Endothelial cell of umbilical vein (primary cell): ENCODE data around the gene DSG1. TPM values are rescaled to one million over a fixed set of nuclear protein-coding genes. Genes with fewer than 3 reads are reported as not detected.

Experiments
- BruUV-seq: library from RNA; stranded (reverse); fragments of 400-500 nt; replicated peaks from 2 replicates; lab custom pipeline; 2021; lab: Mats Ljungman, UMichigan
- CTCF ChIA-PET: fragments of 300-600, 350-600 bp; sonication (Branson Sonifier 250); formaldehyde crosslinking; loops from one replicate; lab custom pipeline; 2021; ENCODE audit warnings: antibody characterized with exemption, inconsistent platforms; lab: Charles Lee
- POLR2A ChIA-PET: fragments of 300-600, 350-600 bp; sonication (Branson Sonifier 250); formaldehyde crosslinking; loops from one replicate; lab custom pipeline; 2021; ENCODE audit warnings: antibody characterized with exemption, inconsistent platforms; lab: Charles Lee
- DNase-seq: peaks from one replicate; pipeline ENCODE4 v3.0.0-alpha.2; 2011; ENCODE audit warnings: low read depth, low spot score
- FAIRE-seq: peaks from 2 replicates; lab custom pipeline; 2011; peaks lifted over from hg19 to GRCh38; lab: Jason Lieb, UNC
- H2AFZ ChIP-seq: 2 replicates; pipeline ENCODE4 v1.6.0; 2012; ENCODE audit warnings: low read depth, low read length, control low read depth, inconsistent platforms
- H3K27ac ChIP-seq: 2 replicates; pipeline ENCODE4 v1.5.1; 2011; ENCODE audit warnings: low read depth, mild to moderate bottlenecking, control low read depth, low read length, moderate library complexity; ENCODE audit not compliant: insufficient read depth
- H3K27me3 ChIP-seq, 2 experiments: 2 replicates each; pipeline versions ENCODE4 v1.6.0 to v1.6.1; 2011; ENCODE audit warnings: low read length in 2 of 2, mixed read lengths in 1 of 2; ENCODE audit not compliant: control insufficient read depth in 2 of 2, insufficient read depth in 2 of 2
- H3K36me3 ChIP-seq, 2 experiments: 2 replicates in 1 of 2; 3 replicates in 1 of 2; pipeline ENCODE4 v1.5.1; 2011; ENCODE audit warnings: low read length in 2 of 2, mild to moderate bottlenecking in 1 of 2, moderate library complexity in 1 of 2; ENCODE audit not compliant: control insufficient read depth in 2 of 2, insufficient read depth in 2 of 2; ENCODE audit errors: extremely low read depth in 1 of 2
- H3K4me1 ChIP-seq: 3 replicates; pipeline ENCODE4 v1.5.1; 2011; ENCODE audit warnings: mild to moderate bottlenecking, low read length; ENCODE audit not compliant: control insufficient read depth, insufficient read depth; ENCODE audit errors: extremely low read depth
- H3K4me2 ChIP-seq: 2 replicates; pipeline ENCODE4 v1.6.1; 2011; ENCODE audit warnings: low read length, control low read depth, mixed read lengths; ENCODE audit not compliant: insufficient read depth
- H3K4me3 ChIP-seq, 3 experiments: fragments of 200-600 bp in 1 of 3; sonication (generic), shearing (Covaris generic) in 1 of 3; replicated peaks in 1 of 3; 2 replicates each; pipeline ENCODE4 v1.5.1; 2011 to 2016; ENCODE audit warnings: control low read depth in 3 of 3, low read length in 3 of 3, mild to moderate bottlenecking in 2 of 3, inconsistent platforms in 1 of 3, low read depth in 1 of 3, moderate library complexity in 1 of 3; ENCODE audit not compliant: insufficient read depth in 1 of 3
- H3K79me2 ChIP-seq: 2 replicates; pipeline ENCODE4 v1.6.0; 2012; ENCODE audit warnings: low read length, inconsistent platforms; ENCODE audit not compliant: control insufficient read depth, insufficient read depth
- H3K9ac ChIP-seq: replicated peaks from 2 replicates; pipeline ENCODE3; 2011; ENCODE audit warnings: low read length, control low read depth; ENCODE audit not compliant: insufficient read depth; ENCODE audit errors: extremely low read depth
- H3K9me1 ChIP-seq: replicated peaks from 3 replicates; pipeline ENCODE4 v1.6.0; 2011; ENCODE audit warnings: mild to moderate bottlenecking, low read length; ENCODE audit not compliant: control insufficient read depth, insufficient read depth; ENCODE audit errors: extremely low read depth
- H3K9me3 ChIP-seq: replicated peaks from 2 replicates; pipeline ENCODE4 v1.5.1; 2012; ENCODE audit warnings: low read length, inconsistent platforms; ENCODE audit not compliant: control insufficient read depth, insufficient read depth
- H4K20me1 ChIP-seq: replicated peaks from 2 replicates; pipeline ENCODE3; 2011; ENCODE audit warnings: mild to moderate bottlenecking, low read length; ENCODE audit not compliant: control insufficient read depth, insufficient read depth; ENCODE audit errors: extremely low read depth
- EZH2 ChIP-seq: IDR thresholded peaks from 2 replicates; pipeline ENCODE4 v1.6.1; 2012; ENCODE audit warnings: borderline replicate concordance, low read depth, mild to moderate bottlenecking, moderate library complexity, low read length, inconsistent platforms; ENCODE audit not compliant: severe bottlenecking
- FOS ChIP-seq: IDR thresholded peaks from 2 replicates; pipeline ENCODE4 v1.6.1; 2011; ENCODE audit warnings: mild to moderate bottlenecking, low read length, moderate library complexity, borderline replicate concordance; ENCODE audit not compliant: insufficient read depth
- GATA2 ChIP-seq: IDR thresholded peaks from 2 replicates; pipeline ENCODE4 v1.7.0; 2011; ENCODE audit warnings: low read depth, mild to moderate bottlenecking, moderate library complexity, mixed read lengths, low read length; ENCODE audit not compliant: insufficient read length, insufficient read depth
- JUN ChIP-seq: IDR thresholded peaks from 2 replicates; pipeline ENCODE4 v1.6.1; 2011; ENCODE audit warnings: borderline replicate concordance, low read depth; ENCODE audit not compliant: insufficient read length, insufficient read depth
- MYC ChIP-seq: IDR thresholded peaks from one replicate; pipeline ENCODE4 v1.6.1; 2011; ENCODE audit warnings: mild to moderate bottlenecking, low read depth, low read length
- POLR2A ChIP-seq: IDR thresholded peaks from 2 replicates; pipeline ENCODE4 v1.6.1; 2012; ENCODE audit warnings: low read depth, mild to moderate bottlenecking, control low read depth, low read length
- POLR2AphosphoS5 ChIP-seq: IDR thresholded peaks from 2 replicates; pipeline ENCODE4 v1.6.1; 2012; ENCODE audit warnings: low read depth, mild to moderate bottlenecking, control low read depth, low read length, moderate library complexity; ENCODE audit not compliant: insufficient read depth
- dilution Hi-C: fragments of 300-500 bp; cut with MboI; formaldehyde crosslinking; loops from one replicate; pipeline ENCODE4 v1.15.0; 2019; ENCODE audit warnings: low sequenced_read_pairs; ENCODE audit not compliant: extremely low pct_ligation_motif_present
- intact Hi-C: fragments of 100-400 bp; cut with micrococcal nuclease; formaldehyde crosslinking; loops from one replicate; pipeline ENCODE4 v1.10.0; 2022
- polyA plus RNA-seq, 4 experiments: library from polyadenylated mRNA; depleted of rRNA in 3 of 4; stranded (reverse) in 3 of 4; unstranded in 1 of 4; fragments of >200 nt; gene quantifications; 2 replicates each; pipeline versions ENCODE4 v1.2.1 to v1.2.3, GENCODE V29; 2011 to 2012; ENCODE audit warnings: missing spikeins in 1 of 4
- total RNA-seq: library from RNA; stranded (reverse); gene quantifications from 2 replicates; pipeline ENCODE4 v1.2.3, GENCODE V29; 2021
- TF ChIP-seq, protein P1 (sequence below), 2 donors: IDR thresholded peaks; 1 replicate in 1 of 2; 2 replicates in 1 of 2; pipeline ENCODE4 v1.5.1; 2011; ENCODE audit warnings: low read length in 2 of 2, mild to moderate bottlenecking in 2 of 2, moderate library complexity in 2 of 2, control low read depth in 1 of 2, inconsistent platforms in 1 of 2, low read depth in 1 of 2; ENCODE audit not compliant: insufficient read depth in 1 of 2; ENCODE audit errors: extremely low read depth in 1 of 2
- TF ChIP-seq, protein P2 (sequence below): IDR thresholded peaks from 2 replicates; pipeline ENCODE4 v1.6.1; 2011; ENCODE audit not compliant: insufficient read depth, insufficient read length

The DSG1 gene
- total and polyA plus RNA-seq, 2 donors (not counting 3 experiments of a cell fraction or from before 2014, with no cell fraction given): not detected

DNA sequence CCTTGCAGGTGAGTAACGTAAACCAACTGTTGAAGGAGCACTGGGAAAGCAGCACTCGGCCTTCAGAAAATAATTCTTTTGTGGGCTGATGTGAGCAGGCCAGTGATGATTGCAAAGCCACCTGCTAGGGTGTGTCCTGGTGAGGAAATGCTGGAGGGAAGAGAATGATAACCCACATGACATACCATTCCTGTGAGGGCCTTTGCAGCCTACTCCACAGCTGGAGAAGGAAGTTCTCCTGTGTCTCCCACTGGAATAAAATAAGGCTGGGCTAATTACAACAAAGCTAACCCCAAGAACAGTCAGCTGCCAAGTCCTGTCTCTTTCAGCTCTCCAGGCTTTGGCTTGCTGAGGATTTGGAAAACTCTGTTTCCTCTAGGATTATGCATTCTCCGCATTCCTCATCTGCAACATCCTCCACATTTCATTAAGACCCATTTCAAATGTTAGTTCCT lies 16.7 kb upstream of the DSG1 start:
- ChIA-PET POLR2A (no interaction called here), CTCF (no interaction called here)
- no peak for FAIRE-seq
- Histone ChIP-seq H3K27me3 (no peaks in the 10 kb centered on the region), H2AFZ (no peak overlapping the region), H3K27ac (no peak overlapping the region), H3K4me3 (no peak overlapping the region), H3K9me1 (no peaks in the 10 kb centered on the region), H3K79me2 (no peaks in the 10 kb centered on the region), H4K20me1 (no peaks in the 10 kb centered on the region), H3K9me3 (no peaks in the 10 kb centered on the region), H3K4me1 (peaks cover 23% of the 10 kb centered on the region), H3K9ac (no peak overlapping the region), H3K4me2 (no peak overlapping the region), H3K36me3 (no peaks in the 10 kb centered on the region)
- no peak for DNase-seq
- intact Hi-C loops: no loop called here
- dilution Hi-C loops: no loop called here
- no TSS peak for BruUV-seq
- TF ChIP-seq POLR2A (no peak), MYC (no peak), GATA2 (no peak), POLR2AphosphoS5 (no peak), JUN (no peak), FOS (no peak), EZH2 (no peak)
- TF ChIP-seq, protein P1, sequence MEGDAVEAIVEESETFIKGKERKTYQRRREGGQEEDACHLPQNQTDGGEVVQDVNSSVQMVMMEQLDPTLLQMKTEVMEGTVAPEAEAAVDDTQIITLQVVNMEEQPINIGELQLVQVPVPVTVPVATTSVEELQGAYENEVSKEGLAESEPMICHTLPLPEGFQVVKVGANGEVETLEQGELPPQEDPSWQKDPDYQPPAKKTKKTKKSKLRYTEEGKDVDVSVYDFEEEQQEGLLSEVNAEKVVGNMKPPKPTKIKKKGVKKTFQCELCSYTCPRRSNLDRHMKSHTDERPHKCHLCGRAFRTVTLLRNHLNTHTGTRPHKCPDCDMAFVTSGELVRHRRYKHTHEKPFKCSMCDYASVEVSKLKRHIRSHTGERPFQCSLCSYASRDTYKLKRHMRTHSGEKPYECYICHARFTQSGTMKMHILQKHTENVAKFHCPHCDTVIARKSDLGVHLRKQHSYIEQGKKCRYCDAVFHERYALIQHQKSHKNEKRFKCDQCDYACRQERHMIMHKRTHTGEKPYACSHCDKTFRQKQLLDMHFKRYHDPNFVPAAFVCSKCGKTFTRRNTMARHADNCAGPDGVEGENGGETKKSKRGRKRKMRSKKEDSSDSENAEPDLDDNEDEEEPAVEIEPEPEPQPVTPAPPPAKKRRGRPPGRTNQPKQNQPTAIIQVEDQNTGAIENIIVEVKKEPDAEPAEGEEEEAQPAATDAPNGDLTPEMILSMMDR (IDR thresholded peaks at IDR 0.05; ENCODE audit: extremely low read depth in 1 of 2, insufficient read depth in 1 of 2, low read depth in 1 of 2, low read length in 2 of 2): no peak
- TF ChIP-seq, protein P2, sequence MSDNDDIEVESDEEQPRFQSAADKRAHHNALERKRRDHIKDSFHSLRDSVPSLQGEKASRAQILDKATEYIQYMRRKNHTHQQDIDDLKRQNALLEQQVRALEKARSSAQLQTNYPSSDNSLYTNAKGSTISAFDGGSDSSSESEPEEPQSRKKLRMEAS: no peak
